Suprapubic skin (tissue), 2 donors: ENCODE data around the gene GLYATL1.

Experiments
- EP300 ChIP-seq: sonication (generic); formaldehyde crosslinking; IDR thresholded peaks from one replicate; pipeline ENCODE4 v1.6.1; 2017; ENCODE audit warnings: antibody characterized with exemption
- POLR2A ChIP-seq, 2 donors: fragments of 450-650 bp; IDR thresholded peaks; one replicate each; pipeline ENCODE4 v1.6.1; 2017; ENCODE audit warnings: antibody characterized with exemption in 2 of 2, mild to moderate bottlenecking in 2 of 2, moderate library complexity in 2 of 2

GRCh38 chr11:58916637-58917036, 22.7 kb upstream of the GLYATL1 start:
- no peak for TF ChIP-seq POLR2A (IDR thresholded peaks at IDR 0.05)
- TF ChIP-seq EP300 = no peak
